DMS153 treated with DMSO at 0.1 percent for 48 hours (cell line): ENCODE results near the gene SNRNP70.
A peak's percentile ranks its signal among the peaks of the same experiment; 100 is the strongest.
"Not testable (repeated sequence)": the region's sequence is repeated elsewhere in the genome, so short reads cannot be mapped to it uniquely, and the experiment has no call there.

Experiments
- DNase-seq: peaks from one replicate; lab custom pipeline; 2025; ENCODE audit not compliant: unreplicated experiment; lab: John Stamatoyannopoulos, UW

SNRNP70 gene

GRCh38 chr19:49085020-49085867 is at the start of gene SNRNP70:
TSS of gene SNRNP70 (plus strand) at chr19:49085451. CDS start at chr19:49086415, 964 bp downstream.
- DNase-seq, result peak; percentile 97

- DNase-seq, result not testable (repeated sequence)
These were observed 48.4 kb upstream of the SNRNP70 start, which contains the start of gene CGB1 for GRCh38 chr19:49036815-49037214. TSS of gene CGB1 (minus strand) at chr19:49036895. CDS start at chr19:49036711, 184 bp downstream.

GRCh38 chr19:49038111-49038510 is 47.1 kb upstream of the SNRNP70 start:
- DNase-seq, result not testable (repeated sequence)

- not testable (repeated sequence) for DNase-seq
These were observed 46.5 kb upstream of the SNRNP70 start for GRCh38 chr19:49038557-49039276.

GRCh38 chr19:49039736-49040135 is 45.5 kb upstream of the SNRNP70 start:
- not testable (repeated sequence) for DNase-seq

- DNase-seq, result no peak
These were observed 43.1 kb upstream of the SNRNP70 start for GRCh38 chr19:49042177-49042576.

- not testable (repeated sequence) for DNase-seq
These were observed 42.6 kb upstream of the SNRNP70 start for GRCh38 chr19:49042666-49043065.

GRCh38 chr19:49043548-49043947 is 41.7 kb upstream of the SNRNP70 start, which contains the start of gene CGB5:
TSS of gene CGB5 (plus strand) at chr19:49043848. CDS start at chr19:49044210, 362 bp downstream.
- DNase-seq, result not testable (repeated sequence)

- DNase-seq, result not testable (repeated sequence)
These were observed 36.2 kb upstream of the SNRNP70 start, which contains the start of gene CGB8 for GRCh38 chr19:49049011-49049410. TSS of gene CGB8 (minus strand) at chr19:49049111. CDS start at chr19:49048739, 372 bp downstream.

GRCh38 chr19:49049834-49050233 is 35.4 kb upstream of the SNRNP70 start:
- DNase-seq, result not testable (repeated sequence)

- DNase-seq, result not testable (repeated sequence)
These were observed 34.7 kb upstream of the SNRNP70 start for GRCh38 chr19:49050376-49051033.

- DNase-seq, result peak; percentile 19
These were observed 28.9 kb upstream of the SNRNP70 start for GRCh38 chr19:49056101-49056901.

- DNase-seq, result not testable (repeated sequence)
These were observed 28.2 kb upstream of the SNRNP70 start for GRCh38 chr19:49056902-49057596.

- peak; percentile 15 for DNase-seq
These were observed 27.5 kb upstream of the SNRNP70 start, which contains the start of gene CGB7 for GRCh38 chr19:49057636-49058234. TSS of gene CGB7 (minus strand) at chr19:49057749. CDS start at chr19:49055375, 2,374 bp downstream.

GRCh38 chr19:49058562-49058961 is 26.7 kb upstream of the SNRNP70 start:
- DNase-seq, result no peak

GRCh38 chr19:49059053-49059452 is 26.2 kb upstream of the SNRNP70 start:
- DNase-seq, result no peak

GRCh38 chr19:49061000-49061399 is 24.3 kb upstream of the SNRNP70 start:
- DNase-seq, result no peak

- DNase-seq, result no peak
These were observed 23.8 kb upstream of the SNRNP70 start for GRCh38 chr19:49061445-49061844.

- no peak for DNase-seq
These were observed 21.1 kb upstream of the SNRNP70 start for GRCh38 chr19:49064029-49064629.
